Activated naive CD8-positive, alpha-beta T cell treated with anti-CD3 and anti-CD28 coated beads for 36 hours (primary cell): Measurements from ENCODE around the gene TRAF3. TPM values are rescaled to one million over a fixed set of nuclear protein-coding genes. Genes with fewer than 3 reads are reported as not detected.
A peak's percentile ranks its signal among the peaks of the same experiment; 100 is the strongest.
"Not testable (repeated sequence)": the region's sequence is repeated elsewhere in the genome, so short reads cannot be mapped to it uniquely, and the experiment has no call there.

Experiments
- DNase-seq: peaks from one replicate; pipeline ENCODE4 v3.0.0; 2021
- H3K27ac Mint-ChIP-seq: one replicate; pipeline ENCODE4 v1.8.0; 2022; ENCODE audit warnings: mild to moderate bottlenecking, moderate library complexity, mixed read lengths
- H3K27me3 Mint-ChIP-seq: one replicate; pipeline ENCODE4 v1.8.0; 2022; ENCODE audit warnings: mild to moderate bottlenecking, mixed read lengths
- H3K36me3 Mint-ChIP-seq: one replicate; pipeline ENCODE4 v1.8.0; 2021; ENCODE audit warnings: mild to moderate bottlenecking, mixed read lengths
- H3K4me1 Mint-ChIP-seq: one replicate; pipeline ENCODE4 v1.8.0; 2021; ENCODE audit warnings: mixed read lengths
- H3K4me3 Mint-ChIP-seq: one replicate; pipeline ENCODE4 v1.8.0; 2022; ENCODE audit warnings: mild to moderate bottlenecking, moderate library complexity, mixed read lengths
- H3K9me3 Mint-ChIP-seq: one replicate; pipeline ENCODE4 v1.8.0; 2022; ENCODE audit warnings: mixed read lengths
- total RNA-seq, 2 experiments: library from RNA; stranded (reverse); gene quantifications; one replicate each; pipeline ENCODE4 v1.2.3, GENCODE V29; 2021

TRAF3 gene
- total RNA-seq, 2 experiments from 2014 or later, result 39.2 to 39.6 TPM

DNA sequence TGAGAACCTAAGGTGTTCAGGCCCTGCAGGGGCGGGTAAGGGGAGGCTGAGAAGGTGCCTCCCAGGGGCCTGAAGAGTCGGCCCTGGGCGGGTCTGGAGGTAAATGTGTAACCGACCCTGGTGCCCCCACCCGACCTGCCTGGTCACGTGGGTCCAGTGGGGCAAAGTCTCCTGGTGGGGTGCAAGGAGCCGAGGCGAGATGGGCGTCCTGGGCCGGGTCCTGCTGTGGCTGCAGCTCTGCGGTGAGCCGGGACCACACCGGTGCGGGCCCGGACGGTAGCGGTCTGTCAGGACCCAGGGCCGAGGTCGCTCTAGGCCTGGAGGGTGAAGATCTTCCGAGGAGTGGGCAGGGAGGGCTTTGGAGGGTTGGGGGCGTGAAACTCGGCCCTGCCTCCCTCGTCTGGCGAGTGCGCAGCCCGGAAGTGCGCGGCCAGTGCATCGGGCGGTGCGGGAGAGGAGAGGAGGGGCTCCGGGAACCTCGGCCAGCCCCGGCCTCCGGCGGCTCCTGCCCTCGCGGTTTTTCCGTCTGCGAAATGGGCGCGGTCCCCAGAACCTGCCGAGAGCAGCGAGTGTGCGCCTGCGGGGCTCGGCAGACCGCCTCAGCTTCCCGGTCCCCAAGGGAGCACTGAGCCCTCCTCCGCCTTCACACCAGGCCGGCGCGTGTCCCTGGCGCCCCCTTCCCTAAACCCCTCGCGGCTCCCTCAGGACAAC, 145.4 kb downstream of the TRAF3 start, which contains the start of gene AMN:
Gene AMN, plus strand, starts transcription at position 174 of the 711 bp plus-strand sequence. Its CDS starts 26 bp downstream, at position 200.
- Mint-ChIP-seq H3K27ac (no peak within 1 kb of the TSS), H3K4me1 (no peaks in the 10 kb centered on the region), H3K9me3 (no peaks in the 10 kb centered on the region), H3K27me3 (peaks cover 27% of the 10 kb centered on the region), H3K36me3 (no peaks in the 10 kb centered on the region), H3K4me3 (no peak within 1 kb of the TSS)
- no peak for DNase-seq

GRCh38 chr14:102923201-102923924, 146.1 kb downstream of the TRAF3 start:
- Mint-ChIP-seq H3K4me3 (no peak overlapping the region), H3K36me3 (no peaks in the 10 kb centered on the region), H3K9me3 (no peaks in the 10 kb centered on the region), H3K27ac (no peak overlapping the region), H3K4me1 (no peaks in the 10 kb centered on the region), H3K27me3 (peaks cover 29% of the 10 kb centered on the region)
- no peak for DNase-seq

DNA sequence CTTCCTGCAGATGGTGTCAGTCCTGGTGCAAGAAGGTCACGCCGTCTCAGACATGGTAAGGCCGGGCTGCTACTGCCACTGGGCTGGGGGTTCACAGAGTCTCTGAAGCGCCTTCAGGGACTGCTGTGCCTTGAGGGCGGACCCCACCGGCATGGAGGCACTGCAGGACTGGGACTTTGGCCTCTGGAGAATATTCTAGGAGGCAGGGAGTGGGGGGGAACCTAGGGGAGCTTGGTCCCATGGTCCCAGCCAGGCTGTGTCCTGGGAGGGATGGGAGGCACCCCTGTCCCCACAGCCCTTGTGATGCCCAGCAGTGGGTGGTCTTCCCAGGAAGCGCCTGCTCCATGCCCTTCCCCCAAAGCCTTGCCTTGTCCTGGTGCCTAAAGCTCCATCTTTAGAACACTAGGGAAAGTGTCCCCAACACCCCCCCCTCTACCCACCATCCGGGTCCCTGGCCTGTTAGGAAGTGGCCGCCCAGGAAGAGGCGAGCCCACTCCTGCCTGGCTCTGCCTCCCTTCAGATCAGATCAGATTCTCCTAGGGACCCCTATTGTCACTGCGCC, 146.8 kb downstream of the TRAF3 start:
- H3K4me3 Mint-ChIP-seq, result no peak overlapping the region
- no peak overlapping the region for H3K27ac Mint-ChIP-seq
- H3K4me1 Mint-ChIP-seq, result no peaks in the 10 kb centered on the region
- no peaks in the 10 kb centered on the region for H3K36me3 Mint-ChIP-seq
- peaks cover 33% of the 10 kb centered on the region for H3K27me3 Mint-ChIP-seq
- DNase-seq, result no peak
- H3K9me3 Mint-ChIP-seq, result no peaks in the 10 kb centered on the region

DNA sequence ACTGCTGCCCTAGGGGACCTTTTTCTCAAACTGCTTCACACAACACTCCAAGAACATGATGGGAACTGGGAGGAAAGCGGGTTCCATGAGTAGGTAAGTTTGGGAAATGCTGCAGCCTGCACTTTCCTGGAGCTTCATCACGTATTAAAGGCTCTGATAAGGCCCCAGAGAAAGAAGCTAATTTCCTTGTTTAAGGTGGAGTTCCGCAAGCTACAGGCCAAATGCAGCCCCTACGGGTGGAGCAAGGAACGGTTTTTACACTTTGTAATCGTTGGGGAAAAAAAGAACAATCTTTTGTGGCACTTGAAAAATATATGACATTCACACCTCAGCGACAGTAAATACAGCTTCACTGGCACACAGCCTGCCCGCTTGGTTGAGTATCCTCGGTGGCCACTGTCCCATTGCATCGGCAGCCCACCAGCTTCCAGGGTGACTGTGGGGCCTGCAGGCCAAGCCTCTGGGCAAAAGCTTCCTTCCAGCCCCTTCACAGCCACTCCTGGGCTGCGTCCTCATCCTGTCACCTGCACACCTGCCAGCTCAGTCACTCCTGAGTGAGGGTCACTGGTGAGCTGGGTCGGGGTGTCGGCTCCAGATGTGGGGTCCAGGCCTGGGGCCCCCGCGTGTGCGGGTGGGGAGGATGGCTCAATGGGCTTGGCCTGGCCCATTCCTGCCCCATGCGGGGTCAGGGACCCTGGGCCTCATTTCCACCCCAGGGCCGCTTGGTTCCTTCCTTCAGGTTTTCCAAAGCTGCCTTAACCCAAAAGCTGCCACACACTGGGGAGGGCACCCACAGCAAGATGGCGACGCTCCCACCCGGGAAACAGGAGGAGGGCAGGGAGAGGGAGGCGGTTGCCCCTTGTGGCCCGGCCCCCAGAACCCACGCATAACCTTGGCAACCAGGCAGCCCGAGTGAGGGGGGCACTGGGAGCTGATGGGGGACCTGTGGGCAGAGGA, 147.7 kb downstream of the TRAF3 start:
- Mint-ChIP-seq H3K27ac (no peak overlapping the region), H3K27me3 (peaks cover 36% of the 10 kb centered on the region), H3K4me3 (no peak overlapping the region), H3K9me3 (no peaks in the 10 kb centered on the region), H3K4me1 (no peaks in the 10 kb centered on the region), H3K36me3 (no peaks in the 10 kb centered on the region)
- DNase-seq, result no peak

DNA sequence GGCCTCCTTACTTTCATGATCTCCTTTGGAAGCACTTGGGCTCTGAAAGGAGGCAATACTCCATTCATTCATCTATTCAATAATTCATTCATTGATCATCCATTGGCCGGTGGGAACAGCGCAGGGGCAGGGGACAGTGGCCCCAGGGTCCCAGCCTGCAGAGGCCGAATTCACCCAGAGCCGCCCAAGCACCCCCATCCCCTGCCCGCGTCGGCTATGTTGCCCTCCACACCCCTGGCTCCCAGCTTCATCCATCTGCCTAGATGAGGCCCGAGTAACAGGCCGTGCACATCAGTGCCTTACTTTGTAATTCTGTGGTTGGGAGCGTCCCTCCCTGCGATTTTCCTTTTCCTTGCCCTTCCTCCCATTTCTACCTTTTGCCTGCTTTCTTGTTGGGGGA, 148.4 kb downstream of the TRAF3 start:
- Mint-ChIP-seq H3K9me3 (no peaks in the 10 kb centered on the region), H3K27me3 (peaks cover 36% of the 10 kb centered on the region), H3K4me1 (no peaks in the 10 kb centered on the region), H3K27ac (no peak overlapping the region), H3K36me3 (no peaks in the 10 kb centered on the region), H3K4me3 (no peak overlapping the region)
- DNase-seq, result no peak

DNA sequence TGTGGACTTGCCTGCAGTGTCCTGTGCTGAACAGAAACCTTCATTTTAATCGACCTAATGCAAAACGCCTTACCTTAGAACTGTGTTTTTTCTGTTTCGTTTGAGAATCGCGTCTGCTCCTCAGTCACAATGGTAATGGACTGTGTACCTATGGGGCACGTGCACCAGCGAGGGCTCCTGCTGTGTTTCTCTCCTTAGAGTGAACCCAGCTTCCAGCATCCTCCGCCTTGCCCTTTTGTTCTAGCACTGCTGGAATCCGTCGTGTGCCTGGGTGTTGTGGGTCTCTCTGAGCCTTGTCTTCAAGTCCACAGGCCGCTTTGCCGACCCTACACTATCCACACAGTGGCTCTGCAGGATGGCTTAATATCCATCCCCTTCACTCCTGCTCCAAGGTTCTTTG, 148.9 kb downstream of the TRAF3 start:
- DNase-seq, result no peak
- Mint-ChIP-seq H3K4me1 (no peaks in the 10 kb centered on the region), H3K36me3 (no peaks in the 10 kb centered on the region), H3K27me3 (peaks cover 36% of the 10 kb centered on the region), H3K4me3 (no peak overlapping the region), H3K9me3 (no peaks in the 10 kb centered on the region), H3K27ac (no peak overlapping the region)

DNA sequence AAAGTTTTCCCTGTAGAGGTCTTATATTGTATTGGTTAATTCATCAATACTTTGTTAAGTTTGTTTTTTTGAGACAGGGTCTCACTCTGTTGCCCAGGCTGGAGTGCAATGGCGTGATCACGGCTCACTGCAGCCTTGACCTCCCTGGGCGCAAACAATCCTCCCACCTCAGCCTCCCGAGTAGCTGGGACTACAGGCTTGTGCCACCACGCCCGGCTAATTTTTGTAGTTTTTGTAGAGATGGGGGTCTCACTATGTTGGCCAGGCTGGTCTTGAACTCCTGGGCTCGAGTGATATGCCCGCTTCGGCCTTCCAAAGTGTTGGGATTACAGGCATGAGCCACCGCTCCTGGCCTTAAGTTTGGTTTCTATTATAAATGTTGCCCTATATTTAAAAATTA, 149.6 kb downstream of the TRAF3 start:
- peaks cover 36% of the 10 kb centered on the region for H3K27me3 Mint-ChIP-seq
- not testable (repeated sequence) for H3K27ac Mint-ChIP-seq, DNase-seq, H3K36me3 Mint-ChIP-seq, H3K4me3 Mint-ChIP-seq, H3K4me1 Mint-ChIP-seq, H3K9me3 Mint-ChIP-seq

DNA sequence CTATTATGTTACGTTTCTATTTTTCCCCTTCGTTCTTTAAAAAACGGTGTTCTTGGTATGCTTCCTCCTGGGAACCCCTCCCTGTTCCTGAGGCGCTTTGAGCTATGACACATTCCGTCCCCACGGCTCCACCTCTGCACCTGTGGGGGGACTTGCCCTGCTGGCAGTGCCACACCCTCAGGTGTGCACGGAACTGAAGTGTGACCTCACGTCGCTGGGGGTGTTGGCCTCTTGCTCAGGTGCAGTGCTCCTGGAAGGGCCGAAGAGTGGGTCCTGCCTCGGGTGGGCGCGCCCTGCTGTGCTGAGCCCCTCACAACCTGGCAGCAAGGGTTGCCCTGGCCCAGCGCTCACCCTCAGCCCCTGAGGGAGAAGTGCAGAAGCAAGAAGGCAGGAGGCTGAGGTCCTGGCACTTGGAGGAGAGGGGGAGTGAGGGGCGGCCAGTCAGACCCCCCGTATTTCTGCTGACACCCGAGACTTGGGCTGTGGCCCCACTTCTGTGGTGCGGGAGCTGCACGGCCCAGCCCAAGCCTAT, 150.2 kb downstream of the TRAF3 start:
- Mint-ChIP-seq H3K4me1 (no peaks in the 10 kb centered on the region), H3K9me3 (no peaks in the 10 kb centered on the region), H3K27me3 (peaks cover 36% of the 10 kb centered on the region), H3K27ac (no peak overlapping the region), H3K4me3 (no peak overlapping the region), H3K36me3 (no peaks in the 10 kb centered on the region)
- no peak for DNase-seq

DNA sequence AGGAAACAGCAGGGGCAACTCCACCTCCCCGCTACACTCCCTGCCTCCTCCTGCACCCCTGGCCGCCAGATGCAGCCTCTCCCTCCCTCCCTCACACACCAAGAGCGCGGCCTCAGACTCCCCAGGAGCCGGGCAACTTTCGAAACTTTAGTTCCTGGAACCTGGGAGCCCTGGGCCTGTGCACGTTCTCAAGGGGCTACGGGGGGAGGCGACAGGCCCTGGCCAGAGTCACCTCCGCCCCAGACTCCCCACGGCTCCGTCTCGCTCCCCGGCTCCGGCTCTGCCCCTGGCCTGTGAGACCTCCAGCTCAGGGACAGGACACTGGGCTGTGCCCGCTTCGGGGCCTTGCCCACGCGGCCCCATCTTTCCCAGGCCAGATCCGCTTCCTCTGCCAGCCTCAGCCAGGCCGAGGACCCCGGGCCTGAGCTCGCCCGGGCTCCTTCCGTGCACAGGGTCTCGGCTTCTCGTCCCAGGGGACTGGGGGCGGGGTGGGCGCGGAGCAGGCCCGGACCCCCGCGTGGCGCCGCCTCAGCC, 150.7 kb downstream of the TRAF3 start:
- H3K27ac Mint-ChIP-seq, result no peak overlapping the region
- H3K27me3 Mint-ChIP-seq, result peaks cover 36% of the 10 kb centered on the region
- H3K4me1 Mint-ChIP-seq, result no peaks in the 10 kb centered on the region
- H3K9me3 Mint-ChIP-seq, result no peaks in the 10 kb centered on the region
- no peak for DNase-seq
- peak overlapping the region; percentile 52 for H3K4me3 Mint-ChIP-seq
- H3K36me3 Mint-ChIP-seq, result no peaks in the 10 kb centered on the region

- no peaks in the 10 kb centered on the region for H3K9me3 Mint-ChIP-seq
- peak overlapping the region; percentile 52 for H3K4me3 Mint-ChIP-seq
- peak; percentile 78 for DNase-seq
- no peaks in the 10 kb centered on the region for H3K36me3 Mint-ChIP-seq
- H3K4me1 Mint-ChIP-seq, result no peaks in the 10 kb centered on the region
- H3K27ac Mint-ChIP-seq, result no peak overlapping the region
- H3K27me3 Mint-ChIP-seq, result peaks cover 32% of the 10 kb centered on the region
These were observed 151.4 kb downstream of the TRAF3 start for GRCh38 chr14:102928412-102929240.

DNA sequence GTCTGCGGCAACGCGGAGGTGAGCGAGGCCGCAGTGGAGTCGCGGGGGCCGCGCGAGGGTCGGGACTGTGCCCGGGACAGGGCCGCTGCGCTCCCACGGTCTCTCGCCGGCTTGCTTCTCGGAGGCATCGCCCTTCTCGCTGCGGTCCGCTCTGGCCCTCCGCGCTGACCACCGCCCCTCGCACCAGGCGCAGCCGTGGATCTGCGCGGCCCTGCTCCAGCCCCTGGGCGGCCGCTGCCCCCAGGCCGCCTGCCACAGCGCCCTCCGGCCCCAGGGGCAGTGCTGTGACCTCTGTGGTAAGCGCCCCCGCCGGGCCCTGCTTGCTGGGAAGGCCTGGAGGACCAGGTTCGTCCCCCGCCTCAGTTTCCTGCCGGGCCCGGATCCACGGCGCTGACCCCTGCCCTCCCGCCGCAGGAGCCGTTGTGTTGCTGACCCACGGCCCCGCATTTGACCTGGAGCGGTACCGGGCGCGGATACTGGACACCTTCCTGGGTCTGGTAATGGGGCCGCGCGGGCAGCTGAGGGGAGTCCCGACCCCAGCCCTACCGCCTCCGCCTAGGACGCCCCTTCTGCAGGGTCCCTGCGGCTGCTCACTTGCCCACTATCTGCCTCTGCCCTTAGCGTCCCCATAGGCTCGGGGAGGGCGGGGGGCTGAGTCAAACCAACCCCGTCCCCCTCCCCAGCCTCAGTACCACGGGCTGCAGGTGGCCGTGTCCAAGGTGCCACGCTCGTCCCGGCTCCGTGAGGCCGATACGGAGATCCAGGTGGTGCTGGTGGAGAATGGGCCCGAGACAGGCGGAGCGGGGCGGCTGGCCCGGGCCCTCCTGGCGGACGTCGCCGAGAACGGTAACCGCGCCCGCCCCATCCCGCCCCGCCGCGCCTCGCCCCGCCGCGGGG, 152.2 kb downstream of the TRAF3 start:
- H3K36me3 Mint-ChIP-seq, result no peaks in the 10 kb centered on the region
- no peak overlapping the region for H3K4me3 Mint-ChIP-seq

DNA sequence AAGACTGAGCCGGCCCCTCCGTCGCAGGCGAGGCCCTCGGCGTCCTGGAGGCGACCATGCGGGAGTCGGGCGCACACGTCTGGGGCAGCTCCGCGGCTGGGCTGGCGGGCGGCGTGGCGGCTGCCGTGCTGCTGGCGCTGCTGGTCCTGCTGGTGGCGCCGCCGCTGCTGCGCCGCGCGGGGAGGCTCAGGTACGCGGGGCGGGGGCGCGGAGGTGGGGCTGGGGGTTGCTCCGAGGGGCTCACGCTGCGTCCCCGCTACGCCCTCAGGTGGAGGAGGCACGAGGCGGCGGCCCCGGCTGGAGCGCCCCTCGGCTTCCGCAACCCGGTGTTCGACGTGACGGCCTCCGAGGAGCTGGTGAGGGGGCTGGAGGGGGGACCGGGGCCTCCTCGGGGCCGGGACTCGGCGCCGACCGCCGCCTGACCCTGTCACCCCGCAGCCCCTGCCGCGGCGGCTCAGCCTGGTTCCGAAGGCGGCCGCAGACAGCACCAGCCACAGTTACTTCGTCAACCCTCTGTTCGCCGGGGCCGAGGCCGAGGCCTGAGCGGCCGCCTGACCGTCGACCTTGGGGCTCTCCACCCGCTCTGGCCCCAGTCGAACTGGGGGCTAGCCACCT, 153.0 kb downstream of the TRAF3 start:
- Mint-ChIP-seq H3K36me3 (no peaks in the 10 kb centered on the region), H3K27me3 (peaks cover 24% of the 10 kb centered on the region), H3K4me3 (no peak overlapping the region), H3K27ac (no peak overlapping the region), H3K9me3 (no peaks in the 10 kb centered on the region), H3K4me1 (no peaks in the 10 kb centered on the region)
- DNase-seq, result peak; percentile 26

More for the DNA sequence above, 152.2 kb downstream of the TRAF3 start:
- Mint-ChIP-seq H3K27ac (no peak overlapping the region), H3K9me3 (no peaks in the 10 kb centered on the region), H3K27me3 (peaks cover 28% of the 10 kb centered on the region), H3K4me1 (no peaks in the 10 kb centered on the region)
- DNase-seq, result no peak
